Measurements from ENCODE around the gene AGT. TPM values are rescaled to one million over a fixed set of nuclear protein-coding genes. Genes with fewer than 3 reads are reported as not detected.
"Not testable (repeated sequence)": the region's sequence is repeated elsewhere in the genome, so short reads cannot be mapped to it uniquely, and the experiment has no call there.

AGT gene
- total RNA-seq, 1 donor from 2014 or later: 118 TPM

DNA sequence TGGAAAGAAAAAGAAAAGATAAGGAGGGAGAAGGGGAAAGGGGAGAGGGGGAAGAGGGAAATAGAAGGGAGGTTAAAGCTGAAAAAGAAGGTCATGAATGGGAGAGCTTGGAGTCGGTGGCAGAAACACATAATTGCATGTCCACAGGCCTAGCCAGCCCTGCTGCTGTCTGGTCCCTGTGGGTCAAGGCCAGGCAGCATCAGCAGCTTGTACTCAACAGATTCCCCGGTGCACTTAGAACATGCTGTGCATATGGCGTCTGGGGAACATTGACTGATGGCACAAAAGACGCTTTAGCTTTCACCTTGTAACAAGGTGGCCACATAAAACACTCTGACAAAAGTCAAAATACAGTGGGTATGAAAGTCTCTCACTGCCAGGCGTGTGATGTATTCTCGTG lies 45.7 kb downstream of the AGT start:
- no peak overlapping the region for H3K4me3 Mint-ChIP-seq (ENCODE audit: unreplicated experiment)
- H3K27me3 Mint-ChIP-seq (ENCODE audit: low read depth): no peaks in the 10 kb centered on the region
- H3K9me3 Mint-ChIP-seq (ENCODE audit: low read depth): no peaks in the 10 kb centered on the region
- H3K36me3 Mint-ChIP-seq (ENCODE audit: low read depth): peaks cover 47% of the 10 kb centered on the region
- TF ChIP-seq, protein P1, sequence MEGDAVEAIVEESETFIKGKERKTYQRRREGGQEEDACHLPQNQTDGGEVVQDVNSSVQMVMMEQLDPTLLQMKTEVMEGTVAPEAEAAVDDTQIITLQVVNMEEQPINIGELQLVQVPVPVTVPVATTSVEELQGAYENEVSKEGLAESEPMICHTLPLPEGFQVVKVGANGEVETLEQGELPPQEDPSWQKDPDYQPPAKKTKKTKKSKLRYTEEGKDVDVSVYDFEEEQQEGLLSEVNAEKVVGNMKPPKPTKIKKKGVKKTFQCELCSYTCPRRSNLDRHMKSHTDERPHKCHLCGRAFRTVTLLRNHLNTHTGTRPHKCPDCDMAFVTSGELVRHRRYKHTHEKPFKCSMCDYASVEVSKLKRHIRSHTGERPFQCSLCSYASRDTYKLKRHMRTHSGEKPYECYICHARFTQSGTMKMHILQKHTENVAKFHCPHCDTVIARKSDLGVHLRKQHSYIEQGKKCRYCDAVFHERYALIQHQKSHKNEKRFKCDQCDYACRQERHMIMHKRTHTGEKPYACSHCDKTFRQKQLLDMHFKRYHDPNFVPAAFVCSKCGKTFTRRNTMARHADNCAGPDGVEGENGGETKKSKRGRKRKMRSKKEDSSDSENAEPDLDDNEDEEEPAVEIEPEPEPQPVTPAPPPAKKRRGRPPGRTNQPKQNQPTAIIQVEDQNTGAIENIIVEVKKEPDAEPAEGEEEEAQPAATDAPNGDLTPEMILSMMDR (IDR thresholded peaks at IDR 0.05): no peak
- no peaks in the 10 kb centered on the region for H3K4me1 Mint-ChIP-seq (ENCODE audit: low read depth)
- H3K27ac Mint-ChIP-seq (ENCODE audit: unreplicated experiment): no peak overlapping the region
- no peak for DNase-seq (ENCODE audit: low spot score)

DNA sequence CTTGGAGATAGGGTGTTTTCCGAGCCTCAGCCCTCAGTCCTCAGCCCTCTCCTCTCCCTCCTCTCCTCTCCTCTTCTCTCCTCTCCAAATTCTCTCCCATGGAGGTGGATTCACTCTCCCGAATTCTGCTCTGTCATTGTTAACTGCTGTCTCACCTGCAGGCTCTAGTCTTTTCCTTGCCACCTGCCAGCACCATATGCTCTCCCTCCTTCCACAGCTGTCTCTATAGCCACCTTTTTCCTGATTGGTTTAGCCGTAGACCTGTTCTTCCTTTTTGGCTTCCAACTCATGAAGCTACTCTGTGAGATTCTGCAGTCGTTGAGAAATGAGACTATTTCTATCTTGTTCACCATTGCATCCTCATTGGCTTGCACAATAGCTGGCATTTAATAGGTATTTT lies 51.9 kb downstream of the AGT start:
- TF ChIP-seq, protein P1 (IDR thresholded peaks at IDR 0.05): no peak
- no peak for DNase-seq (ENCODE audit: low spot score)
- Mint-ChIP-seq H3K9me3 (ENCODE audit: low read depth) (peaks cover 2% of the 10 kb centered on the region), H3K27ac (ENCODE audit: unreplicated experiment) (no peak overlapping the region), H3K4me3 (ENCODE audit: unreplicated experiment) (no peak overlapping the region), H3K36me3 (ENCODE audit: low read depth) (peaks cover 42% of the 10 kb centered on the region), H3K27me3 (ENCODE audit: low read depth) (no peaks in the 10 kb centered on the region), H3K4me1 (ENCODE audit: low read depth) (no peaks in the 10 kb centered on the region)

DNA sequence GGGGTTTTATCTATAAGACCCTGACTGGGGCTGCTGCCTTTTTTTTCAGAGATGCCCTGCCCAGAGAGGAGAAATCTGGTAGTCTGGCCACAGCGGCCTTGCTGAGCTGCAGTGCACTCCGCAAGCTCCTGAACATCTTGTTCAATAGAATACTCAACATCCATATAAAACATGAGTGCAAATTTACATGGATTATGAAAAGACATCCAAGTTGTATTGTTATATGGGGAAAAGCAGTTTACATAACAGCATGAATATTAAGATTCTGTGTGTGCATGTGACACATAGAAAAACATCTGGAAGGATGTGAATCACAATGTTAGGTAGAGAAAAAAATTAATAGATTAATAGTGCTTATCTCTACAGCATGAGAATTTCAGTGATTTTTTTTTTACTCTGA lies 55.2 kb downstream of the AGT start:
- Mint-ChIP-seq H3K27ac (ENCODE audit: unreplicated experiment) (no peak overlapping the region), H3K4me1 (ENCODE audit: low read depth) (peaks cover 13% of the 10 kb centered on the region), H3K27me3 (ENCODE audit: low read depth) (no peaks in the 10 kb centered on the region), H3K4me3 (ENCODE audit: unreplicated experiment) (no peak overlapping the region), H3K9me3 (ENCODE audit: low read depth) (peaks cover 11% of the 10 kb centered on the region), H3K36me3 (ENCODE audit: low read depth) (peaks cover 20% of the 10 kb centered on the region)
- TF ChIP-seq, protein P1 (IDR thresholded peaks at IDR 0.05): no peak
- no peak for DNase-seq (ENCODE audit: low spot score)

DNA sequence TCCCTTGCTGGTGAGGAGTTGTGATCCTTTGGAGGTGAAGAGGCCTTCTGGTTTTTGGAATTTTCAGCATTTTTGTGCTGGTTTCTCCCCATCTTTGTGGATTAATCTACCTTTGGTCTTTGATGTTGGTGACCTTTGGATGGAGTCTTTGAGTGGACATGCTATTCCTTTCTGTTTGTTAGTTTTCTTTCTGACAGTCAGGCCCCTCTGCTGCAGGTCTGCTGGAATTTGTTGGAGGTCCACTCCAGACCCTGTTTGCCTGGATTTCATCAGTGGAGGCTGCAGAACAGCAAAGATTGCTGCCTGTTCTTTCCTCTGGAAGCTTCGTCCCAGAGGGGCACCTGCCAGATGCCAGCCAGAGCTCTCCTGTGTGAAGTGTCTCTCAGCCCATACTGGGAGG lies 55.8 kb downstream of the AGT start:
- peaks cover 19% of the 10 kb centered on the region for H3K36me3 Mint-ChIP-seq (ENCODE audit: low read depth)
- H3K9me3 Mint-ChIP-seq (ENCODE audit: low read depth): peaks cover 11% of the 10 kb centered on the region
- not testable (repeated sequence) for DNase-seq (ENCODE audit: low spot score); H3K27me3 Mint-ChIP-seq (ENCODE audit: low read depth); H3K4me3 Mint-ChIP-seq (ENCODE audit: unreplicated experiment); H3K27ac Mint-ChIP-seq (ENCODE audit: unreplicated experiment)
- H3K4me1 Mint-ChIP-seq (ENCODE audit: low read depth): peaks cover 13% of the 10 kb centered on the region

GRCh38 chr1:230656719-230657118 lies 57.2 kb downstream of the AGT start:
- peaks cover 20% of the 10 kb centered on the region for H3K9me3 Mint-ChIP-seq (ENCODE audit: low read depth)
- not testable (repeated sequence) for H3K27ac Mint-ChIP-seq (ENCODE audit: unreplicated experiment); H3K27me3 Mint-ChIP-seq (ENCODE audit: low read depth); DNase-seq (ENCODE audit: low spot score); H3K4me3 Mint-ChIP-seq (ENCODE audit: unreplicated experiment)
- H3K36me3 Mint-ChIP-seq (ENCODE audit: low read depth): peaks cover 10% of the 10 kb centered on the region
- peaks cover 13% of the 10 kb centered on the region for H3K4me1 Mint-ChIP-seq (ENCODE audit: low read depth)

Other genes with a start within 250 kb of the AGT start
- 24.1 to 28.6 TPM (median 26.8 TPM) in 3 replicates for gene COG2, start 71.6 kb downstream of the AGT start, total RNA-seq
- gene CAPN9, start 33.3 kb upstream of the AGT start, total RNA-seq: not detected in 3 replicates
- gene C1orf198, start 154.4 kb upstream of the AGT start, total RNA-seq: 474 to 505 TPM (median 492 TPM) in 3 replicates